Liver (tissue), 9 donors: ENCODE data around the gene WWOX. TPM values are rescaled to one million over a fixed set of nuclear protein-coding genes. Genes with fewer than 3 reads are reported as not detected.

Experiments
- DNase-seq: peaks from one replicate; pipeline ENCODE4 v3.0.0-alpha.2; 2017; ENCODE audit warnings: low spot score
- H3K27ac ChIP-seq, 2 donors: one replicate each; pipeline ENCODE4 v1.7.0; 2013; ENCODE audit warnings: inconsistent platforms in 2 of 2, low read length in 2 of 2, control low read depth in 1 of 2, low read depth in 1 of 2, mild to moderate bottlenecking in 1 of 2
- H3K27me3 ChIP-seq, 4 donors: one replicate each; pipeline versions ENCODE4 v1.6.1 to v1.7.0; 2013; ENCODE audit warnings: low read length in 3 of 4, inconsistent platforms in 1 of 4, mild to moderate bottlenecking in 1 of 4, moderate library complexity in 1 of 4; ENCODE audit not compliant: control insufficient read depth in 4 of 4, insufficient read depth in 4 of 4
- H3K36me3 ChIP-seq, 4 donors: one replicate each; pipeline versions ENCODE4 v1.6.1 to v1.7.0; 2013; ENCODE audit warnings: low read length in 3 of 4, mild to moderate bottlenecking in 3 of 4, low read depth in 1 of 4, moderate library complexity in 1 of 4; ENCODE audit not compliant: control insufficient read depth in 4 of 4, insufficient read depth in 3 of 4
- H3K4me1 ChIP-seq, 4 donors: one replicate each; pipeline versions ENCODE4 v1.6.1 to v1.7.0; 2013; ENCODE audit warnings: low read length in 3 of 4, mild to moderate bottlenecking in 3 of 4, moderate library complexity in 1 of 4; ENCODE audit not compliant: control insufficient read depth in 4 of 4, insufficient read depth in 4 of 4
- H3K4me3 ChIP-seq, 3 donors: one replicate each; pipeline versions ENCODE4 v1.6.1 to v1.7.0; 2013; ENCODE audit warnings: low read length in 3 of 3, control low read depth in 1 of 3, low read depth in 1 of 3, mild to moderate bottlenecking in 1 of 3
- H3K9ac ChIP-seq, 2 donors: one replicate each; pipeline ENCODE4 v1.7.0; 2013; ENCODE audit warnings: low read length in 2 of 2, mild to moderate bottlenecking in 2 of 2, moderate library complexity in 2 of 2, control low read depth in 1 of 2, low read depth in 1 of 2
- H3K9me3 ChIP-seq, 4 donors: one replicate each; pipeline versions ENCODE4 v1.6.1 to v1.7.0; 2013; ENCODE audit warnings: low read length in 3 of 4; ENCODE audit not compliant: control insufficient read depth in 4 of 4
- EGR1 ChIP-seq, 2 donors: IDR thresholded peaks; 2 replicates each; pipeline ENCODE4 v1.6.1; 2016 to 2018; ENCODE audit warnings: antibody characterized with exemption in 2 of 2, low read depth in 2 of 2
- FOXA1 ChIP-seq: IDR thresholded peaks from 2 replicates; pipeline ENCODE4 v1.6.1; 2016; ENCODE audit warnings: antibody characterized with exemption
- FOXA2 ChIP-seq: IDR thresholded peaks from 2 replicates; pipeline ENCODE4 v1.6.1; 2016; ENCODE audit warnings: antibody characterized with exemption
- GABPA ChIP-seq, 2 donors: IDR thresholded peaks in 1 of 2; conservative IDR thresholded peaks in 1 of 2; 2 replicates each; pipeline ENCODE4 v1.6.1; 2016; ENCODE audit warnings: antibody characterized with exemption in 2 of 2, mild to moderate bottlenecking in 1 of 2, moderate library complexity in 1 of 2
- HNF4A ChIP-seq, 2 donors: conservative IDR thresholded peaks; 2 replicates each; pipeline ENCODE4 v1.6.1; 2016; ENCODE audit warnings: antibody characterized with exemption in 2 of 2, mild to moderate bottlenecking in 2 of 2
- HNF4G ChIP-seq: IDR thresholded peaks from 2 replicates; pipeline ENCODE4 v1.6.1; 2016; ENCODE audit warnings: antibody characterized with exemption
- JUND ChIP-seq, 2 donors: IDR thresholded peaks; 2 replicates each; pipeline ENCODE4 v1.6.1; 2016; ENCODE audit warnings: antibody characterized with exemption in 2 of 2
- MAX ChIP-seq: IDR thresholded peaks from 2 replicates; pipeline ENCODE4 v1.6.1; 2016; ENCODE audit warnings: antibody characterized with exemption
- NR2F2 ChIP-seq: IDR thresholded peaks from 2 replicates; pipeline ENCODE4 v1.6.1; 2016; ENCODE audit warnings: antibody characterized with exemption
- RAD21 ChIP-seq, 2 donors: IDR thresholded peaks; 2 replicates each; pipeline ENCODE4 v1.6.1; 2016; ENCODE audit warnings: antibody characterized with exemption in 2 of 2, mild to moderate bottlenecking in 2 of 2
- REST ChIP-seq: IDR thresholded peaks from 2 replicates; pipeline ENCODE4 v1.6.1; 2016; ENCODE audit warnings: antibody characterized with exemption, mild to moderate bottlenecking
- RXRA ChIP-seq, 2 donors: IDR thresholded peaks; 2 replicates each; pipeline ENCODE4 v1.6.1; 2017 to 2018; ENCODE audit warnings: antibody characterized with exemption in 2 of 2, mild to moderate bottlenecking in 1 of 2
- SP1 ChIP-seq: IDR thresholded peaks from 2 replicates; pipeline ENCODE4 v1.6.1; 2018; ENCODE audit warnings: antibody characterized with exemption, mild to moderate bottlenecking
- TAF1 ChIP-seq: conservative IDR thresholded peaks from 2 replicates; pipeline ENCODE4 v1.6.1; 2016; ENCODE audit warnings: antibody characterized with exemption, mild to moderate bottlenecking
- YY1 ChIP-seq: IDR thresholded peaks from 2 replicates; pipeline ENCODE4 v1.6.1; 2016; ENCODE audit warnings: antibody characterized with exemption, mild to moderate bottlenecking
- WGBS: extraction: QIAGEN DNeasy Blood & Tissue Kit; methylation state at CpG from one replicate; pipeline ENCODE4 v1.1.7; 2013; 5-methylcytosine and 5-hydroxymethylcytosine counted together
- polyA plus RNA-seq, 2 donors: library from polyadenylated mRNA; stranded (reverse) in 1 of 2; unstranded in 1 of 2; fragments of 200-250 nt in 1 of 2; fragments of >200 nt in 1 of 2; fragmentation: Nextera tagmentation in 1 of 2; extraction: Ambion mirVana in 1 of 2; gene quantifications; one replicate each; pipeline versions ENCODE4 v1.2.1 to v1.2.3, GENCODE V29; 2013 to 2015
- total RNA-seq, 2 donors: library from RNA; depleted of rRNA; stranded (reverse); fragments of >200 nt; gene quantifications; one replicate each; pipeline ENCODE4 v1.2.3, GENCODE V29; 2014
- donor health status: healthy.
- donor health status: healthy.
- donor health status: healthy.
- donor health status: healthy.
- donor health status: healthy.

WWOX gene
- total and polyA plus RNA-seq, 4 donors = 9.8 to 46.0 (median 15.3) TPM

- Histone ChIP-seq H3K9ac (no peak overlapping the region), H3K27me3 (no peaks in the 10 kb centered on the region), H3K4me3 (no peak overlapping the region), H3K36me3 (no peaks in the 10 kb centered on the region), H3K9me3 (no peaks in the 10 kb centered on the region), H3K4me1 (no peaks in the 10 kb centered on the region), H3K27ac (no peak overlapping the region)
- no peak for DNase-seq
- no peak for TF ChIP-seq REST
- TF ChIP-seq FOXA1 = no peak
- WGBS = 94% methylated on average over 9 of the region's 9 CpGs
Observed at GRCh38 chr16:78675951-78676792, 576.7 kb downstream of the WWOX start.

GRCh38 chr16:78677181-78677731, 577.8 kb downstream of the WWOX start:
- H3K4me1 ChIP-seq = no peaks in the 10 kb centered on the region
- H3K4me3 ChIP-seq = no peak overlapping the region
- no peak for DNase-seq
- no peak for TF ChIP-seq FOXA1
- TF ChIP-seq NR2F2 = no peak
- no peak for TF ChIP-seq HNF4A (conservative IDR thresholded peaks at IDR 0.05)
- TF ChIP-seq JUND (IDR thresholded peaks at IDR 0.05) = no peak
- TF ChIP-seq YY1 = no peak
- no peak for TF ChIP-seq MAX
- no peak for TF ChIP-seq EGR1 (IDR thresholded peaks at IDR 0.05; ENCODE audit: low read depth in 2 of 2)
- TF ChIP-seq FOXA2 = no peak
- no peak for TF ChIP-seq REST
- TF ChIP-seq RXRA (IDR thresholded peaks at IDR 0.05) = no peak
- no peak for TF ChIP-seq HNF4G
- TF ChIP-seq GABPA (IDR thresholded peaks at IDR 0.05 in 1 of 2, conservative IDR thresholded peaks at IDR 0.05 in 1 of 2) = no peak
- TF ChIP-seq SP1 = no peak
- TF ChIP-seq TAF1 = no peak
- TF ChIP-seq RAD21 (IDR thresholded peaks at IDR 0.05) = no peak
- H3K27ac ChIP-seq = no peak overlapping the region
- no peaks in the 10 kb centered on the region for H3K9me3 ChIP-seq
- no peaks in the 10 kb centered on the region for H3K27me3 ChIP-seq
- no peaks in the 10 kb centered on the region for H3K36me3 ChIP-seq
- 49% methylated on average over 4 of the region's 4 CpGs for WGBS
- H3K9ac ChIP-seq = no peak overlapping the region
